ENCODE measurements around the gene RNF113A.
"Not testable (repeated sequence)": the region's sequence is repeated elsewhere in the genome, so short reads cannot be mapped to it uniquely, and the experiment has no call there.

Gene RNF113A

DNA sequence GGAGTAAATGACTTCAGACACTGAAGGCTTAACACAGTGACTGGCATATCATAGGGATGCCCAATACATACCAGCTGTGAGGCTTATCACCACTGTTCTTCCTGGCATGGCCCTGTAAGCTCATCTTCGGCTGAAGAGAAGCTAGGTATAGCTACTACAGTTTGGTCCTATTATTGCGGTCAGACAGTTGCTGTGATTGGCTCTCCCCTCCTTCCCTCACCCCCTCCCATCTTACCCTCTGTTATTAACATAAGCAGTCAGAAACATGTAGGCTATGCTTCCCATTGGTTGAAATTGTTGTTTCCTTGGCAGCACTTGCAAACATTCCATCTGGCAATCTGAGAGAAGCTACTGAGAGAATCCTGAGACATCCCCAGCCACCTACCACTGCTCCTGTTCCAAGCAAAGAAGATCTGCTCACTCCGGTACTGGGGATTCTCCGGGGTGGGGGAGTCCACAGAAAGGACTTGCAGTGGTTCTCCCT lies 24.4 kb upstream of the RNF113A start, which contains the start of gene AKAP14:
TSS of gene AKAP14 (plus strand) at position 51 of the 484 bp plus-strand sequence. CDS start 7,331 bp downstream, outside the sequence.
- H3K9me2 ChIP-seq (replicated peaks; ENCODE audit: low read depth, low read length) = no peaks in the 10 kb centered on the region
- no peak within 1 kb of the TSS for H3K9ac ChIP-seq (ENCODE audit: low read depth, low read length, poor library complexity, severe bottlenecking)
- no peak within 1 kb of the TSS for H2AFZ ChIP-seq (ENCODE audit: low read length)
- H3K4me2 ChIP-seq (ENCODE audit: low read depth, low read length, poor library complexity, severe bottlenecking) = no peak within 1 kb of the TSS
- no peaks in the 10 kb centered on the region for H4K20me1 ChIP-seq (ENCODE audit: insufficient read depth, low read length, poor library complexity, severe bottlenecking)
- H3K4me3 ChIP-seq (ENCODE audit: low read length, poor library complexity, severe bottlenecking) = no peak within 1 kb of the TSS
- H3K36me3 ChIP-seq (ENCODE audit: insufficient read depth, low read length) = no peaks in the 10 kb centered on the region
- H3K79me2 ChIP-seq (ENCODE audit: insufficient read depth, low read length) = no peaks in the 10 kb centered on the region
- no peaks in the 10 kb centered on the region for H3K9me3 ChIP-seq (ENCODE audit: insufficient read depth, low read depth, low read length)
- no peak for TF ChIP-seq EZH2phosphoT487 (IDR thresholded peaks at IDR 0.05; ENCODE audit: borderline replicate concordance)
- H3K4me1 ChIP-seq (ENCODE audit: insufficient read depth, low read length, poor library complexity, severe bottlenecking) = no peaks in the 10 kb centered on the region
- H3F3A ChIP-seq (ENCODE audit: low read depth) = no peaks in the 10 kb centered on the region
- H3K27me3 ChIP-seq (ENCODE audit: insufficient read depth, low read length, poor library complexity, severe bottlenecking) = no peaks in the 10 kb centered on the region

DNA sequence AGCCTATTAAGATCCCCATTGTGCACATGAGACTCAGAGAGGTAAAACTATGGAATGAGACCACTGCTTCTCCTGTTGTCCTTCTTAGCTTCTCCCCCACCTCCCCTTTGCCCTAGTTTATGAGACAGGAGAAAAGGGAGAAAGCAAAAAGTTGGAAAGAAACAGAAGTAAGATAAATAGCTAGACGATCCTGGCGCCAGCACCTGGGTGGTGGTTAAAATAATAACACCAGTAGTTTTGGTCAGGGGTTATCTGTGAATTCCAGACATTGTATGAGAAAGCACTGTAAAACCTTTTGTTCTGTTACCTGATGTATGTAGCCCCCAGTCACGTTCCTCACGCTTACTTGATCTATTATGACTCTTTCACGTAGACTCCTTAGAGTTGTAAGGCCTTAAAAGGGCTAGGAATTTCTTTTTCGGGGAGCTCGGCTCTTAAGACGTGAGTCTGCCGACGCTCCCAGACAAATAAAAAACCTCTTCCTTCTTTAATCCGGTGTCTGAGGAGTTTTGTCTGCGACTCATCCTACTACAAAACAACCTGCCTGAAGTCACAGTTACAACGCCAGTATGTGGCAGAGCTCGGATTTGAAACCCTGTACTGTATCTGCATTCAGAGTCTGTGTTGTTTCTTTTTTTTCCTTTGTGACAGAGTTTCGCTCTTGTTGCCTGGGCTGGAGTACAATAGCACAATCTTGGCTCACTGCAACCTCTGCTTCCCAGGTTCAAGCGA lies 20.6 kb upstream of the RNF113A start:
- H2AFZ ChIP-seq (ENCODE audit: low read length); H3K4me2 ChIP-seq (ENCODE audit: low read depth, low read length, poor library complexity, severe bottlenecking); H3K79me2 ChIP-seq (ENCODE audit: insufficient read depth, low read length); H3K9me3 ChIP-seq (ENCODE audit: insufficient read depth, low read depth, low read length); H3K9me2 ChIP-seq (replicated peaks; ENCODE audit: low read depth, low read length); H3K36me3 ChIP-seq (ENCODE audit: insufficient read depth, low read length); H3F3A ChIP-seq (ENCODE audit: low read depth); H3K27me3 ChIP-seq (ENCODE audit: insufficient read depth, low read length, poor library complexity, severe bottlenecking); H3K4me3 ChIP-seq (ENCODE audit: low read length, poor library complexity, severe bottlenecking); H3K9ac ChIP-seq (ENCODE audit: low read depth, low read length, poor library complexity, severe bottlenecking); H4K20me1 ChIP-seq (ENCODE audit: insufficient read depth, low read length, poor library complexity, severe bottlenecking); H3K4me1 ChIP-seq (ENCODE audit: insufficient read depth, low read length, poor library complexity, severe bottlenecking): not testable (repeated sequence)

DNA sequence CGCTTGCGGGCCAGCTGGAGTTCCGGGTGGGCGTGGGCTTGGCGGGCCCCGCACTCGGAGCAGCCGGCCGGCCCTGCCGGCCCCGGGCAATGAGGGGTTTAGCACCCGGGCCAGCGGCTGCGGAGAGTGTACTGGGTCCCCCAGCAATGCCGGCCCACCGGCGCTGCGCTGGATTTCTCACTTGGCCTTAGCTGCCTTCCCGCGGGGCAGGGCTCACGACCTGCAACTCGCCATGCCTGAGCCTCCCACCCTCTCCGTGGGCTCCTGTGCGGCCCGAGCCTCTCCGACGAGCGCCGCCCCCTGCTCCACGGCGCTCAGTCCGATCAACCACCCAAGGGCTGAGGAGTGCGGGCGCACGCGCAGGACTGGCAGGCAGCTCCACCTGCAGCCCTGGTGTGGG lies 19.1 kb upstream of the RNF113A start:
- not testable (repeated sequence) for H4K20me1 ChIP-seq (ENCODE audit: insufficient read depth, low read length, poor library complexity, severe bottlenecking); H3K27me3 ChIP-seq (ENCODE audit: insufficient read depth, low read length, poor library complexity, severe bottlenecking); H3K9ac ChIP-seq (ENCODE audit: low read depth, low read length, poor library complexity, severe bottlenecking)

DNA sequence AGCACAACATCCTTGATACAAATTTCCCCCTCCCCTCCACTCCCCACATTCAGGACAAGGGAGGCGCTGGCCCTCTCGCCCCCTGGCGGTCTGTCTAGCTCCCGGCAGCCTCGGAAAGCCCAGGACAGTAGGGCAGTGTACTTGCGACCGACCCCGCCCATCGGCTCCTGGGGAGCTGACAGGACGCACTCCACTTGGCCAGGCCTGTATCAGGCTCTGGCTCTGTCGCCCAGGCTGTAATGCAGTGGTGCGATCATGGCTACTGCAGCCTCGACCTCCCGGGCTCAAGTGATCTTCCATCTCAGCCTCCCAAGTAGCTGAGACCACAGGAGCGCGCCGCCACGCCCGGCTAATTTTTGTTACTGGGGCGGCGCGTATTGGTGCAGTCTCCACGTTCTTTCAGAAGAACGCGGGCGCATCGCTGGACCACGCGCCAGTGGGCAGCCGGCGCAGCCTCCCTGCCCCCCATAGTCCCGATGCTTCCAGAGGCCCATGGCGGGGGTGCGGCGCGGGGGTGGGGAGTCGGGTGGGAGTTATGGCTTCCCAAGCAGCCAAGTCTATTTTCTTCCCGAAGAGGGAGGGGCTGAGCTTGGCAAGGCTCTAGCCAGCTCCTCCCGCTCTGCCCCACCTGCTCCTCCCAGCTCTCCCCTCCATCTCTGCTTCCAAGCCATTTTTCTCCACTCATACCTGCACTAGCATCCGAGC lies 16.3 kb upstream of the RNF113A start:
- no peaks in the 10 kb centered on the region for H3K79me2 ChIP-seq (ENCODE audit: insufficient read depth, low read length)
- no peak overlapping the region for H3K9ac ChIP-seq (ENCODE audit: low read depth, low read length, poor library complexity, severe bottlenecking)
- no peaks in the 10 kb centered on the region for H4K20me1 ChIP-seq (ENCODE audit: insufficient read depth, low read length, poor library complexity, severe bottlenecking)
- no peaks in the 10 kb centered on the region for H3K9me3 ChIP-seq (ENCODE audit: insufficient read depth, low read depth, low read length)
- H3K27me3 ChIP-seq (ENCODE audit: insufficient read depth, low read length, poor library complexity, severe bottlenecking) = no peaks in the 10 kb centered on the region
- no peaks in the 10 kb centered on the region for H3K36me3 ChIP-seq (ENCODE audit: insufficient read depth, low read length)
- no peaks in the 10 kb centered on the region for H3F3A ChIP-seq (ENCODE audit: low read depth)
- H3K9me2 ChIP-seq (replicated peaks; ENCODE audit: low read depth, low read length) = no peaks in the 10 kb centered on the region
- no peak for TF ChIP-seq EZH2phosphoT487 (IDR thresholded peaks at IDR 0.05; ENCODE audit: borderline replicate concordance)
- TF ChIP-seq, protein P1, sequence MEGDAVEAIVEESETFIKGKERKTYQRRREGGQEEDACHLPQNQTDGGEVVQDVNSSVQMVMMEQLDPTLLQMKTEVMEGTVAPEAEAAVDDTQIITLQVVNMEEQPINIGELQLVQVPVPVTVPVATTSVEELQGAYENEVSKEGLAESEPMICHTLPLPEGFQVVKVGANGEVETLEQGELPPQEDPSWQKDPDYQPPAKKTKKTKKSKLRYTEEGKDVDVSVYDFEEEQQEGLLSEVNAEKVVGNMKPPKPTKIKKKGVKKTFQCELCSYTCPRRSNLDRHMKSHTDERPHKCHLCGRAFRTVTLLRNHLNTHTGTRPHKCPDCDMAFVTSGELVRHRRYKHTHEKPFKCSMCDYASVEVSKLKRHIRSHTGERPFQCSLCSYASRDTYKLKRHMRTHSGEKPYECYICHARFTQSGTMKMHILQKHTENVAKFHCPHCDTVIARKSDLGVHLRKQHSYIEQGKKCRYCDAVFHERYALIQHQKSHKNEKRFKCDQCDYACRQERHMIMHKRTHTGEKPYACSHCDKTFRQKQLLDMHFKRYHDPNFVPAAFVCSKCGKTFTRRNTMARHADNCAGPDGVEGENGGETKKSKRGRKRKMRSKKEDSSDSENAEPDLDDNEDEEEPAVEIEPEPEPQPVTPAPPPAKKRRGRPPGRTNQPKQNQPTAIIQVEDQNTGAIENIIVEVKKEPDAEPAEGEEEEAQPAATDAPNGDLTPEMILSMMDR (conservative IDR thresholded peaks at IDR 0.05; ENCODE audit: low read length) = no peak
- no peak overlapping the region for H3K4me2 ChIP-seq (ENCODE audit: low read depth, low read length, poor library complexity, severe bottlenecking)
- H2AFZ ChIP-seq (ENCODE audit: low read length) = no peak overlapping the region
- H3K4me3 ChIP-seq (ENCODE audit: low read length, poor library complexity, severe bottlenecking) = no peak overlapping the region
- no peaks in the 10 kb centered on the region for H3K4me1 ChIP-seq (ENCODE audit: insufficient read depth, low read length, poor library complexity, severe bottlenecking)

More for the DNA sequence above, 19.1 kb upstream of the RNF113A start:
- H3K4me3 ChIP-seq (ENCODE audit: low read length, poor library complexity, severe bottlenecking); H3K36me3 ChIP-seq (ENCODE audit: insufficient read depth, low read length); H3K9me2 ChIP-seq (replicated peaks; ENCODE audit: low read depth, low read length); H3K4me1 ChIP-seq (ENCODE audit: insufficient read depth, low read length, poor library complexity, severe bottlenecking); H3K4me2 ChIP-seq (ENCODE audit: low read depth, low read length, poor library complexity, severe bottlenecking); H3K79me2 ChIP-seq (ENCODE audit: insufficient read depth, low read length); H3F3A ChIP-seq (ENCODE audit: low read depth); H2AFZ ChIP-seq (ENCODE audit: low read length); H3K9me3 ChIP-seq (ENCODE audit: insufficient read depth, low read depth, low read length): not testable (repeated sequence)
